Skeletal muscle tissue (tissue), 4 donors: ENCODE results near the gene KCNJ1. TPM values are rescaled to one million over a fixed set of nuclear protein-coding genes. Genes with fewer than 3 reads are reported as not detected.

Experiments
- H3K27ac ChIP-seq: one replicate; pipeline ENCODE4 v1.7.0; 2013; ENCODE audit warnings: mild to moderate bottlenecking, low read depth, low read length, inconsistent platforms
- H3K27me3 ChIP-seq, 3 donors: one replicate each; pipeline ENCODE4 v1.7.0; 2013; ENCODE audit warnings: low read length in 3 of 3; ENCODE audit not compliant: control insufficient read depth in 3 of 3, insufficient read depth in 3 of 3
- H3K36me3 ChIP-seq, 3 donors: one replicate each; pipeline ENCODE4 v1.7.0; 2013; ENCODE audit warnings: low read length in 3 of 3; ENCODE audit not compliant: control insufficient read depth in 3 of 3, insufficient read depth in 3 of 3
- H3K4me1 ChIP-seq, 3 donors: one replicate each; pipeline ENCODE4 v1.7.0; 2013; ENCODE audit warnings: low read length in 3 of 3, mild to moderate bottlenecking in 3 of 3; ENCODE audit not compliant: control insufficient read depth in 3 of 3, insufficient read depth in 3 of 3
- H3K4me3 ChIP-seq, 3 donors: one replicate each; pipeline ENCODE4 v1.7.0; 2013; ENCODE audit warnings: low read length in 3 of 3
- H3K9ac ChIP-seq, 3 donors: one replicate each; pipeline ENCODE4 v1.7.0; 2013; ENCODE audit warnings: low read length in 3 of 3, mild to moderate bottlenecking in 3 of 3, moderate library complexity in 2 of 3, low read depth in 1 of 3
- H3K9me3 ChIP-seq, 3 donors: one replicate each; pipeline ENCODE4 v1.7.0; 2013; ENCODE audit warnings: low read length in 3 of 3; ENCODE audit not compliant: control insufficient read depth in 3 of 3
- total RNA-seq: library from RNA; depleted of rRNA; stranded (reverse); fragments of >200 nt; gene quantifications from one replicate; pipeline ENCODE4 v1.2.3, GENCODE V29; 2014
- donor health status: Osteomylitis.

The KCNJ1 gene
- total RNA-seq, 1 donor from 2014 or later = not detected

GRCh38 chr11:128872094-128872493, 5.0 kb upstream of the KCNJ1 start:
- no peaks in the 10 kb centered on the region for H3K36me3 ChIP-seq
- H3K9me3 ChIP-seq = no peaks in the 10 kb centered on the region
- H3K27me3 ChIP-seq = peaks cover 0 to 4% (median 2%) of the 10 kb centered on the region in 3 donors
- H3K4me1 ChIP-seq = no peaks in the 10 kb centered on the region
- no peak overlapping the region for H3K9ac ChIP-seq
- no peak overlapping the region for H3K4me3 ChIP-seq
- no peak overlapping the region for H3K27ac ChIP-seq

- no peaks in the 10 kb centered on the region for H3K27me3 ChIP-seq
- H3K9me3 ChIP-seq = no peaks in the 10 kb centered on the region
- H3K4me1 ChIP-seq = no peaks in the 10 kb centered on the region
- no peaks in the 10 kb centered on the region for H3K36me3 ChIP-seq
- no peak overlapping the region for H3K27ac ChIP-seq
- H3K9ac ChIP-seq = no peak overlapping the region
- H3K4me3 ChIP-seq = no peak overlapping the region
Measured at GRCh38 chr11:128871168-128871610, 4.1 kb upstream of the KCNJ1 start.

GRCh38 chr11:128868841-128869671, 2.0 kb upstream of the KCNJ1 start:
- no peaks in the 10 kb centered on the region for H3K27me3 ChIP-seq
- no peak overlapping the region for H3K9ac ChIP-seq
- no peak overlapping the region for H3K27ac ChIP-seq
- no peaks in the 10 kb centered on the region for H3K9me3 ChIP-seq
- no peak overlapping the region for H3K4me3 ChIP-seq
- no peaks in the 10 kb centered on the region for H3K36me3 ChIP-seq
- H3K4me1 ChIP-seq = no peaks in the 10 kb centered on the region

GRCh38 chr11:128865490-128865889, 1.6 kb downstream of the KCNJ1 start:
- no peak overlapping the region for H3K27ac ChIP-seq
- no peaks in the 10 kb centered on the region for H3K36me3 ChIP-seq
- no peak overlapping the region for H3K9ac ChIP-seq
- H3K27me3 ChIP-seq = peaks cover 5 to 9% (median 7%) of the 10 kb centered on the region in 3 donors
- H3K9me3 ChIP-seq = no peaks in the 10 kb centered on the region
- H3K4me3 ChIP-seq = no peak overlapping the region
- H3K4me1 ChIP-seq = no peaks in the 10 kb centered on the region

- no peak overlapping the region for H3K9ac ChIP-seq
- no peaks in the 10 kb centered on the region for H3K9me3 ChIP-seq
Measured at GRCh38 chr11:128862908-128863660, 4.0 kb downstream of the KCNJ1 start.

GRCh38 chr11:128862406-128862805, 4.7 kb downstream of the KCNJ1 start:
- Histone ChIP-seq H3K36me3 (no peaks in the 10 kb centered on the region), H3K9ac (no peak overlapping the region), H3K9me3 (no peaks in the 10 kb centered on the region), H3K27me3 (peaks cover 5 to 17% (median 12%) of the 10 kb centered on the region in 3 donors), H3K27ac (no peak overlapping the region), H3K4me3 (no peak overlapping the region), H3K4me1 (no peaks in the 10 kb centered on the region)

More at GRCh38 chr11:128862908-128863660, 4.0 kb downstream of the KCNJ1 start:
- Histone ChIP-seq H3K4me1 (no peaks in the 10 kb centered on the region), H3K36me3 (no peaks in the 10 kb centered on the region), H3K27ac (no peak overlapping the region), H3K27me3 (peaks cover 5 to 16% (median 12%) of the 10 kb centered on the region in 3 donors), H3K4me3 (no peak overlapping the region)

- Histone ChIP-seq H3K36me3 (no peaks in the 10 kb centered on the region), H3K9ac (no peak overlapping the region), H3K4me3 (no peak overlapping the region), H3K27ac (no peak overlapping the region), H3K9me3 (no peaks in the 10 kb centered on the region), H3K27me3 (peaks cover 5 to 20% (median 12%) of the 10 kb centered on the region in 3 donors), H3K4me1 (no peaks in the 10 kb centered on the region)
Measured at GRCh38 chr11:128860571-128861361, 6.3 kb downstream of the KCNJ1 start.

- Histone ChIP-seq H3K27ac (no peak overlapping the region), H3K36me3 (no peaks in the 10 kb centered on the region), H3K4me3 (no peak overlapping the region), H3K27me3 (peaks cover 5 to 20% (median 12%) of the 10 kb centered on the region in 3 donors), H3K9me3 (no peaks in the 10 kb centered on the region), H3K9ac (no peak overlapping the region), H3K4me1 (no peaks in the 10 kb centered on the region)
Measured at GRCh38 chr11:128859563-128860441, 7.3 kb downstream of the KCNJ1 start.

GRCh38 chr11:128857341-128857740, 9.8 kb downstream of the KCNJ1 start:
- H3K9me3 ChIP-seq = no peaks in the 10 kb centered on the region
- no peaks in the 10 kb centered on the region for H3K4me1 ChIP-seq
- H3K9ac ChIP-seq = no peak overlapping the region
- no peaks in the 10 kb centered on the region for H3K36me3 ChIP-seq
- no peak overlapping the region for H3K27ac ChIP-seq
- H3K27me3 ChIP-seq = peaks cover 5 to 16% (median 12%) of the 10 kb centered on the region in 3 donors
- H3K4me3 ChIP-seq = no peak overlapping the region
